ENCODE results near the gene UVSSA. TPM values are rescaled to one million over a fixed set of nuclear protein-coding genes. Genes with fewer than 3 reads are reported as not detected.
"Not testable (repeated sequence)": the region's sequence is repeated elsewhere in the genome, so short reads cannot be mapped to it uniquely, and the experiment has no call there.

The UVSSA gene
- total RNA-seq, 1 donor from 2014 or later: 9.5 TPM

DNA sequence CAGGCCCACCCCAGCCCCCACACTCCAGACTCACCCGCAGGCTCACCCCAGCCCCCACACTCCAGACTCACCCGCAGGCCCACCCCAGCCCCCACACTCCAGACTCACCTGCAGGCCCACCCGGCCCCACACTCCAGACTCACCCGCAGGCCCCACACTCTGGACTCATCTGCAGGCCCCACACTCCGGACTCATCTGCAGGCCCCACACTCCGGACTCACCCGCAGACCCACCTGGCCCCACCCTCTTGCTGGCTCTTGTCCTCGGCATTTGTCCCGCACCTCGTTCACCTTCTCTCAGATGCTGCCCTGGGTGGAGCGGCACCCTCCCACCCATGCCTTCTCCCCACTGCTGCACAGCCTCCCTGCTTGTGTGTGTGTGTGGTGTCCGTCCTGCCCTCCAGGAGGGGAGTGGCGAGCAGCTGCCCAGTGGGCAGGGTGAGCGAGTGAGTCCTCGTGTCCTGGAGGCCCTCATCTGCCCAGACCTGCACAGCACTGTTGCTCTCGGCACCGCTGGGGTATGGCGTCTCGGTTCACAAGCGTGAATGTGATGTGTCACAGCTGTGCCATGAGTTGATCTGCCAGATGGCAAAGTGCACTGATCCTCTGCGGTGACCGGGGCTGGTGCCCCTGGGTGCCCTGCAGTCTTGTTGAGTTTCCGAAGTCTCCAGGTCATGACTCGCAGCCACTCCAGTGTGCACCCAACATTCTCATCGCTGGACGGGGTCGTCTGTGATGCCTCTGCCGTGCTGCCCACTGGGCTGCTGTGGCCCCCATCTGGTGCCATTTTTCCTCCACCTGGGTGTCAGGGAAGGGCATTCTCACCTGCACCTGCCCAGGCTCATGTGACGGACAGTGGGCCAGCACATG lies 29.6 kb upstream of the UVSSA start:
- DNase-seq: no peak

DNA sequence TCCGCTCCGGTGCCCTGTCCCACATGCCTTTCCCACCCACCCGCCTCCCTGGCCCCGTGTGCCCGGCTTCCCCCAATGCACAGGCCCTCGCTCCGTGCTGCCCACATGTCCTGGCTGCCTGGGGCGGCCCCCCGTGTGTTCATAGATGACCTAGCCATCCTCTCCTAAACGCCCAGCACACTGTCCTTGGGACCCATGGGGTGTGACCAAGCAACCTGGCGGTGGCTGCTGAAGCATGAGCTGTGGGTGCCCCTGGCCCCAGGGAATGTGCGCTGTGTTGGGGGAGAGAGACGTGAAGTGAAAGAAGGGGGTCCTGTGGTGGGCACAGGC lies 29.0 kb upstream of the UVSSA start:
- no peak for DNase-seq

DNA sequence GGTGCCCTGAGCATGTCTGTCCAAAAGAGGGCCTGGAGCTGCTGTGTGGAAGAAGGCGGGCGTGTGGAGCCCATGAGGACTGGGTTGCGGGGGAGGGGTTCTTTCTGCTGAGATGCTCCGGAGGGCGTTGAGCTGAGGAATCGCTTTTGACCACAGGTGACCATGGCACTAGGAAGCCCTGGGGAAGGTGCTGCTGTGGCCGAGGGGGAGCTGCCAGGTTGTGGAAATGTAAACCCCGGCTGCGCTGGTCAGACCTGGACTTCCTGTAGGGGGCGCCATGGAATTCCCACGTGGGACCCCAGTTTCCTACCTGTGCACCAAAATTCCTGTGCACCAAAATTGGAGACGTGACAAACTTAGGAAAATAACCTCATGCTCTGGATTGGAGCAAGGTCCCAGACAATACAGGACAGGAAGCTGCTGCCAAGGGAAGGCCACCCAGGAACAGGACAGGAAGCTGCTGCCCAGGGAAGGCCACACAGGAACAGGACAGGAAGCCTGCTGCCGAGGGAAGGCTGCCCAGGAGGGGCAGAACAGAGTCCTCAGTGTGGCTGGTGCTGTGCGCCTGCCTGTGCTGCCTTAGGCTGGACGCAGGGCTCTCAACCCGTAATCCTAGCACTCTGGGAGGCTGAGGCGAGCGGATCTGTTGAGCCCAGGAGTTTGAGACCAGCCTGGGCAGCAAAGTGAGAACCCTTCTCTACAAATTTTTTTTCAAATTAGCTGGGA lies 28.4 kb upstream of the UVSSA start:
- no peak for DNase-seq

DNA sequence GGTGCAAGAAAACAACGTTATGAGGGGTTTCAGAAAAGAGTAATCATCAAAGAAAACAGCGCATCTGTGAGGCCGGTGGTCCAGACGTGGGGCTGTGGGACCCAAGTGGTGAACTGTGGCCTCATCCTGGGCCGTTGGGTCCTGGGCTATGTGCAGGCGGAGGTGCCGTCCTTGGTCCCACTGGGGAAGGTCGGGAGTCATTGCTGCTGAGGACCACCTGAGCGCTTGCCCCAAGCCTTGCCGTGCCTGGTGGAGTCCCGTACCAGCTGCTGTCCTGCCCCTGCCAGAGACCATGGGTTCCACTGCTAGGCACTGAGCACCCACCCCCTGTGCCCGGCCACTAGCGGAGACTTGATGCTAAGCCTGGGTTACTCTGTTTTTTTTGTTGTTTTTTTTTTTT lies 25.5 kb upstream of the UVSSA start:
- DNase-seq: no peak

DNA sequence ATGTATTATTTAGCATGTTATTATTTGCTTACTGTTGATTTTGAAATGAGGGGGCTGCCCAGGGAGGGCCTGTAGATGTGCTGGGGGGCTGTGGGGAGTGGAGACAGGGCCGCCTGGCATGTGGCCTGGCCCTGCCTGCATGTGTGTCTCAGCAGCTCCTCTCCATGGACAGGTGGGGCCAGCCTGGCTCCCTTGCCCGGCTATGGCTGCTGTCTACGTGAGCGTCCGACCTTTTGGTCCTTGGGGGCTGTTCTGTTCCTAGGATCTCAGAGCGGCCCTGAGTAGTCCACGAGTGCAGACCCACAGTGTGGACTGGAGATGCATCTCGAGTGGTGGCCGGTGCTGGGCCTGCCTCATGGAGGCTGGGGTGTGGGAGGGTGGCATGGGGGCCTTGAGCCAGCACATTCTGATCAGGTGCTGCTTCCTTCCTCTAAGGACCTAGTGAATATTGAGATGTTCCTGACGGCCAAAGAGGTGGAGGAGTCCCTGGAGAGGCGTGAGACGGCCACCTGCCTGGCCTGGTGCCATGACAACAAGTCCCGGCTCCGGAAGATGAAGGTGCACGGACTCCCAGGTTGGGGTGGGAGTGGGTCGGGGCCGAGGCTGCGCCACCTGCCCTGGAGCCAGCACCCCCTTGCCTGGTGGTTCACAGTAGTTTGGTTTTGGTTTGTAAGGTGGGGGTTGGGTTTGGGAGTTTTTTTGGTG lies 24.9 kb upstream of the UVSSA start:
- no peak for DNase-seq

GRCh38 chr4:1323280-1323634 lies 23.8 kb upstream of the UVSSA start:
- DNase-seq: no peak

GRCh38 chr4:1323635-1324442 lies 23.2 kb upstream of the UVSSA start:
- DNase-seq: no peak

- not testable (repeated sequence) for DNase-seq
These were observed 22.4 kb upstream of the UVSSA start for GRCh38 chr4:1324443-1325175.

- DNase-seq: no peak
These were observed 21.9 kb upstream of the UVSSA start for GRCh38 chr4:1325176-1325480.

GRCh38 chr4:1325681-1326635 lies 21.1 kb upstream of the UVSSA start:
- no peak for DNase-seq

- DNase-seq: no peak
These were observed 20.1 kb upstream of the UVSSA start for GRCh38 chr4:1326751-1327525.

GRCh38 chr4:1327526-1328266 lies 19.3 kb upstream of the UVSSA start:
- DNase-seq: no peak

GRCh38 chr4:1328267-1329155 lies 18.5 kb upstream of the UVSSA start:
- DNase-seq: no peak

- no peak for DNase-seq
These were observed 17.3 kb upstream of the UVSSA start for GRCh38 chr4:1329408-1330371.

DNA sequence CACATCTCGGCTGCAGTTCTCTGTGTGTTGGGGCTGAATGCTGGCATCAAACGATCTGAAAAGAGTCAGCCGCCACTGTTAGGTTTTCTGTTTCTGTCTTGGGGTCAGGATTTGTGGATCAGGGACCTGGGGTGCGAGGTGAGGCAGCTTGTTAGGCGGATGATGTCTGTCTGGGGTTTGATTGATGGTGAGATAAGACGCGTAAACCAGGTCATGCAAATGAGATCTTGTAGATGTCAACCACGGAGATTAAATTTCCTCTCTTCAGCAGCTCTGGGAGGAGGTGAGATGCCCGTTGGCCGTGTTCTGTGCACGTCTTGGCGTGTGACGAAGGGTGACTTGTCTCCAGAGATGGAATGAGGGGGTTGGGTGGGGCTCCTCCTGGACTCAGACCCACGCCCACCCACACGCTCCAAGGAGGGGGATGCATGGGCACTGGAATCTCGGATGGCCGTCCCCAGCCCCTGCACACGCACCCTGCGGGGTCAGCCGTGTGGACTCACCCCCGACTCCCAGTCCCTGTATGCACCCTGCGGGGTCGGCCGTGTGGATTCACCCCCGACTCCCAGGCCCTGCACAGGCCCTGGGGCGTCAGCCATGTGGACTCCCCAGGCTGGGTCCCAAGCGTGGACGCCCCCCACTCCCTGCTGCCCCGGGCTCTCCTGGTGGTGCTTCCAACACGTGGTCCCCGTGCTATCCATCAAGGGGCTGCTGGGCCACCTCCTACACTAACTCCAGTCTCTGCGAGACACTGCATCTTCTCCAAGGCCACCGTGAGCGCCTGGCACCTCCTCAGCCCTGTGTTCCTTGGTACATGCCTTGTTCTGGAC lies 16.0 kb upstream of the UVSSA start:
- DNase-seq: no peak

Measured in occipital lobe (tissue), 2 donors.